GM19099 (cell line): ENCODE data around the gene DDC.

Source experiments
- POLR2A ChIP-seq: IDR thresholded peaks from 3 replicates; pipeline ENCODE4 v1.6.1; 2011; ENCODE audit warnings: low read depth; ENCODE audit not compliant: insufficient read length; ENCODE audit errors: extremely low read depth

DDC gene

DNA sequence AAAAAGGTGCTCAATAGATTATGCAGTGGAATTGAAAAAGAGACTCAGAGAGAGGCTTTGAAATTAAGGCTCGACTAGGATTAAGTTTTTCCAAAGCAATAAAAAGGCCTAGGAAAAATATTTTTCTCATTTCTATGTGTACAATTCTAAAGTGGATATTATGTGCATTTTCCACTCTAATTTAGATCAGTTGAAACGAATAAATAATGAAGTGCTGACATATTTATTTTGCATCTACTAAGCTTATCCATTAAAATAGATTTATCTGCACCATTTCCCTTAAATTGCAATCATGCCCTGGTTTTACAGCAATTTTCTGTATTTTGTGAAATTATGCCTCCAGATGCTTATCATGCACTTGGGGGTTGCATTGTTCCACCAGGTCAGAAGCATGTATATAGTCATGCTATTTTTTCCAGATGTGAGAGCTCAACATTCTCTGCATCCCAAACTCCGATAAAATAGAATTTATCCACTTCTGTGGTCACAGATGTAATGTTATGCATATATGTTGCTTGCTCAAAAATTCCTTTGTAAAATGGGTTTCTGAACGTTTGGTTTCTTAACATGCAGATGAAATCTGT is 133.4 kb downstream of the DDC start:
- TF ChIP-seq POLR2A, result no peak

DNA sequence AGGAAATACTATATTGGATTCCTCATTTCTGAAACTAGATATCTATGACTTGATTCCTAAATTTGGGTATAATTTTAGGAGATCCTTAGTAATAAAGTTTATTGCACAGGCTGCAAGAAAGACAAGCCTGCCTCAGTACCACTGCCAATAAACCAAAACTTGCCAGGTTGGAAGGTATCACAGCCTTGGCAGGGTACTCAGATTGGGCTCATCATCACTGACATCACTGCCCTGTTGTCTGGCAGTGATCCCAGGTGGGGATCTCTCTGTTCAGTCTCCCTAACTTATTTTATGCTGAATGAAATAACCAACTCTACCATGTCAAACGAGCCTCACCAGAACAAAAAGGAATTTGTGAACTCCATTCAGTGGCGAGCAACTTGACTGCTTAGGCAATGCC is 133.9 kb downstream of the DDC start:
- no peak for TF ChIP-seq POLR2A

DNA sequence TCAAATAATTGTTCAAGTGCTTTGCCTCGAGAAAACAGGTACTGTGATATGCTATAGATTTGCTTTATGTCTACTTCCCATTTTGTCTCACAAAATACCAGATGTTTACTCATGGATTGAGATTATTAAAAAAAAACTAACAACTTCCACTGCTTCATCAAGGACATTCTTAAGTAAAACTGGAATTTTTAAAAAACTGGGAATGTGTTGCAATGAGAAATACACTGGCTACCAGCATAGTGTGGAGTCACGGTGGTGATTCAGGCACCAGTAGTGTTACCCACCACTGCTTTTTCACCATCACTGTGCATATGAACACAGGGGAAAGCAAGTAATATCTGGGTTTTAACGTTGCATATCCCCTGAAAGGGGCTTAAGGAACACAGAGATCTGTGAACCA is 136.3 kb downstream of the DDC start:
- TF ChIP-seq POLR2A, result no peak

- TF ChIP-seq POLR2A, result no peak
Observed at GRCh38 chr7:50427518-50427917, 137.7 kb downstream of the DDC start.

DNA sequence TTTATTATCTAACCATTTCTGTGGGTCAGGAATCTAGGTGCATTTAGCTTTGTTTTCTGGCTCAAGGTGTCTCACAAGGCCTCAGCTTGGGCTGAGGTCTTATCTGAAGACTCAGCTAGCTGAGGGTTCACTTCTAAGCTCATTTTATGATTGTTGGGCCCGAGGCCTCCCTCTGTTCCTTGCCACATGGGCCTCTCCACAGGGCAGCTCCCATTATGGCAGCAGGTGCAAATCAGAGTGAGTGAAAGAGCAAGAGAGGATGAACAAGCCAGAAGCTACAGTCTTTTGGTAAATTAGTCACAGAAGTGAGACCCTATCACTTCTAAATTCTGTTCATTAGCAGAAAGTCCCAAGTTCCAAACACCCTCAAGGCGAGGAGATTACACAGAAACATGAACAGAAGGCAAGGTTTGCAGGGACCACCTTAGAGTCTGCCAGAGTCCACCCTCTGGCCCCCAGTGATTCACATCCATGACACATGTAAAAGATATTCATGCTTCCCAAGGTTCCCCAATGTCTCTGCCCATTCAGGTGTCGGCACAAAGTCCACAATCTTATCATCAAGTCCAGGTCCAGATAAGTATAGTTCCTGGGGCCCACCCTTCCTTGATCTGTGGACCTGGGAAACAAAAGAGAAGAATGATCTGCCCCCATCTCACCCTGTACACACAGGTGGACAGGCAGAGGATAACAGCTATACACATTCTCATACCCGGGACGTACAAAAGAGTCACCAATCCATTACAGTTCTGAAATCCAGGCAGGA is 138.7 kb downstream of the DDC start:
- TF ChIP-seq POLR2A, result no peak

GRCh38 chr7:50425318-50425717 is 139.9 kb downstream of the DDC start:
- TF ChIP-seq POLR2A, result no peak

DNA sequence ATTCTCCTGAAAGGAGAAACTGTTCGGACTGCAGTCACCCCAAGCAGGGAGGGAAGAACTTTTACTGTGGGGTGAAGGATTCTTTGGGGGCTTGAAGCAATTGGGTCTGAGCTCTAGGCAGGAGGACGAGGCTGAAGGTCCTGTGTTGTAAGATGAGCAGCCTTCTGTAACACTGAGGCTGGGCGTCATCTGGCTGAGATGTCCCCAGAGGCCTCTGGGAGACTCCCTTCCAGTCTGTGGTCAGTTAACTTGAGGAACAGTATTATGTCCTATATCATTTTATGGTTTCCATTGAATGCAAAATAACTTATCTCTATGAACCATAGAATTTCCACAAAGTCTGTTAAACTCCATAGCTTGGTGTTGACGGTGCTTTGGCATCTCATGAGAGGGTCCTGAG is 141.3 kb downstream of the DDC start:
- TF ChIP-seq POLR2A, result no peak

GRCh38 chr7:50422858-50423257 is 142.3 kb downstream of the DDC start:
- TF ChIP-seq POLR2A, result no peak

DNA sequence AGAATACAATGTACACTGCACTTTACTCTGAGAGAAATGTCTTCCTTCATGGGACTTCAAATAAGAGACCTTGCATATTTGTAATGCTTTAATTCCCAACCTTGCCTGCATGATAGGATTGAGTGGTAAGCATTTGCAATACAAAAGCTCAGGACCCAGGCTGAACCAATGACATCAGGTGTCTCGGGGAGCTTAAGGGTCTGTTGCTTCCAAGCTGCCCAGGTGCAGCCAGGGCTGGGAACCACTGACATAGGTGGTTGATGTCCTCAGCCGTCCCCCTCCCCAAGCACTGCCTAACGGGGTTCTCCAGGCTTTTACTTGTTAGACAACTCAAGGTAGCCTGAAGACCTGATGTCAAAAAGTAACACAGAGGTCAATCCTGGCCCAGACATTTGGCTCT is 144.2 kb downstream of the DDC start:
- no peak for TF ChIP-seq POLR2A

DNA sequence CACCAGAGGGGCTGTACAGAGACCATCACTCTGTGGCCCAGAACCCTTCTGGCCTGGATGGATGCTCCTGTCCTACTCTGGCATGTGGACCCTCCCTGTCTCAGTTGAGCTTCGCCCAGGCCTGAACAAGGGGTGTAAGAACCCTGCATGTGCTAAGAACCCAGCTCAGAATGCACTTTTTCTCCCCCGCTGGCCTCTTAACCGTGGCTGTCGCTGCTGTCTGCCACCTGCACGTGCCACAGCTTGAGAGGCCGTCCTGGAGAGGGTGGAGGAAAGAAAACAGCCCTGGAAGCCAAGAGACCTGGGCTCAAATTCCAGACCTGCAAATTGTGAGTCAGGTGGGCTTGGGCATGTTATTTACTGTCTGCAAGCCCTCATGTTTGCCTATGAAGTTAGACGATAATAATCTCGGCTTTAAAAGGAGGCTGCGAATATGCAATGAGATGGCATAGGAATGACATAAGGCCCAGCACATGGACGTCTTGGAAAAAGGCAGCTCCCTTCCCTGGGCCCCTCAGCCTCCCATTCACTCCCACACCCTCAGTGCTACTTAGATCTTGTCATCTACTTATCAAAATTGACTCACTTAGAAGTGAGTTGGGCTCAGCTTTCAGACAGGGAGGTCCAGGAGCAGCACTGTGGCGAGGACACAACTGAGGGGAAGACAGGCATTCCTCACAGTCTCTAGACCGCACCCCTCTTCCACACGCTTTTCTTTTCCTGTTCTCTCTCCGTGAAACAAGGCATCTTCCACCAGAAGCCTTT is 146.5 kb downstream of the DDC start:
- TF ChIP-seq POLR2A, result no peak

DNA sequence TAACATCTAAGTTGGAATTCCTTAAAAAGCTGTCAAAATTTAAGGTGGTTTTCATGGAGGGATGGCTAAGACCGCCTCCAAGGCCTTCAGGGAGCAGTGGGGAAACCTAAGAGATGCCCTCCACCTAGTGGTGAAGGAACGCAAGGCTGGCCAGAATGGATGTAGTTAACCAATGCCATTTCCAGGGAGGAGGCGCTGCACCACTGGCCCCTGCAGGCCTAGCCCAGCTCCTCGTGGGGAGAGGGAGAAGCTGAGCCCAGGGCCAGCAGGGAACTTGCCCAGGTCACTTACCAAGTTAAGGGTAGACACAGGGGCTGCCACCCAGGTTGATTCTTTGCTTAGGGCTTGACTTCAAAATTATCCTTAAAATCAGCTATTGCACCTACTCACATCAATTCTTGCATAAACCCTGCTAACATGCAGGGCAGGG is 147.1 kb downstream of the DDC start:
- TF ChIP-seq POLR2A, result no peak

- TF ChIP-seq POLR2A, result no peak
Observed at GRCh38 chr7:50416527-50417182, 148.6 kb downstream of the DDC start.

DNA sequence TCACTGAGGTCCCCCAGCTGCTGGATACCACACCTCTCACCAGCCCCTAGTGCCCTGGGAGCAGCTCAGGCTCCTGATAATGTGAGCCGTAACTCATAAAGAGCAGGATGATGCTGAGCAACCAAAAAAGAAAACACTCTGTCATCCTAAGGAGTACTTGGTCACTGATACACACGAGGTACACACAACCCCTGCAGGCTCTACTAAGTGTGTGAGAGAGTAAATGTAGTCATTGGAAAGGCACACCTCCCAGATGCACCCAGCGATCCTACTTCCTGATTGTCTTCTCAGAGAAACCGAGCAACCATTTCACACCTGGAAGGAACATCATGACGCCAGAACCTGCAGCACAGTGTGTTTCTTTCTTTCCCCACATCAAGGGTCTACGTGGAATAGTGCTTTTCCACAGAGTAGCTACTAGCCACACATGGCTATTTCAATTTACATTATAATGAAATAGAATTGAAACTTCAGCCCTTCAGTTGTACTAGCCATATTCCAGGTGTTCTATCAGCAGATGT is 149.3 kb downstream of the DDC start:
- TF ChIP-seq POLR2A, result no peak

GRCh38 chr7:50413561-50413960 is 151.6 kb downstream of the DDC start:
- TF ChIP-seq POLR2A, result no peak

GRCh38 chr7:50412973-50413372 is 152.2 kb downstream of the DDC start:
- TF ChIP-seq POLR2A, result no peak
